SK-N-SH (cell line): ENCODE data around the gene ANO2.

Experiments used
- CTCF ChIP-seq: fragments of 200-600 bp; sonication (generic); IDR thresholded peaks from 2 replicates; pipeline ENCODE4 v1.6.1; 2017; ENCODE audit warnings: antibody characterized with exemption, mild to moderate bottlenecking, moderate library complexity
- EZH2phosphoT487 ChIP-seq: fragments of 200-600 bp; sonication (generic); IDR thresholded peaks from 2 replicates; pipeline ENCODE4 v1.6.1; 2017; ENCODE audit warnings: low read depth, mixed run types, mild to moderate bottlenecking, antibody characterized with exemption, moderate library complexity, borderline replicate concordance
- JUND ChIP-seq: IDR thresholded peaks from 2 replicates; pipeline ENCODE4 v1.4.0; 2012
- MAX ChIP-seq: IDR thresholded peaks from 2 replicates; pipeline ENCODE4 v1.4.0; 2012; ENCODE audit warnings: low read depth
- PBX3 ChIP-seq: IDR thresholded peaks from 2 replicates; pipeline ENCODE4; 2012
- POLR2AphosphoS5 ChIP-seq: IDR thresholded peaks from 2 replicates; pipeline ENCODE4 v1.6.1; 2012; ENCODE audit warnings: low read depth, low read length
- RAD21 ChIP-seq: IDR thresholded peaks from 2 replicates; pipeline ENCODE4 v1.6.1; 2012; ENCODE audit warnings: mild to moderate bottlenecking, low read length
- RCOR1 ChIP-seq: fragments of 150-350 bp; IDR thresholded peaks from 2 replicates; pipeline ENCODE4 v1.6.1; 2017; ENCODE audit warnings: antibody characterized with exemption, low read length
- RXRA ChIP-seq: IDR thresholded peaks from 2 replicates; pipeline ENCODE4 v1.4.0; 2012; ENCODE audit warnings: low read depth, mild to moderate bottlenecking, borderline replicate concordance
- TAF1 ChIP-seq: IDR thresholded peaks from 2 replicates; pipeline ENCODE4 v1.6.1; 2012; ENCODE audit warnings: low read depth, mild to moderate bottlenecking, low read length, moderate library complexity, borderline replicate concordance
- TCF12 ChIP-seq: IDR thresholded peaks from 2 replicates; pipeline ENCODE4 v1.4.0; 2012
- USF1 ChIP-seq: IDR thresholded peaks from 2 replicates; pipeline ENCODE4 v1.4.0; 2012; ENCODE audit warnings: low read depth, borderline replicate concordance
- USF2 ChIP-seq: fragments of 150-350 bp; IDR thresholded peaks from 2 replicates; pipeline ENCODE4 v1.6.1; 2017; ENCODE audit warnings: antibody characterized with exemption, low read length, low read depth, borderline replicate concordance

- TF ChIP-seq EZH2phosphoT487: no peak
- TF ChIP-seq POLR2AphosphoS5: no peak
- no peak for TF ChIP-seq CTCF
- no peak for TF ChIP-seq TAF1
- TF ChIP-seq MAX: no peak
- TF ChIP-seq JUND: no peak
- TF ChIP-seq USF2: no peak
- no peak for TF ChIP-seq RXRA
- TF ChIP-seq RCOR1: no peak
- TF ChIP-seq PBX3: no peak
- no peak for TF ChIP-seq RAD21
- no peak for TF ChIP-seq USF1
- TF ChIP-seq TCF12: no peak
These were observed 358.9 kb downstream of the ANO2 start for GRCh38 chr12:5586201-5586600.
